Stimulated activated CD8-positive, alpha-beta memory T cell treated with anti-CD3 and anti-CD28 coated beads, Interleukin-7, amount 100 ng/mL, for 4 hours (primary cell): ENCODE results near the gene TUT7.
A peak's percentile ranks its signal among the peaks of the same experiment; 100 is the strongest.
"Not testable (repeated sequence)": the region's sequence is repeated elsewhere in the genome, so short reads cannot be mapped to it uniquely, and the experiment has no call there.

Experiments used
- DNase-seq, 2 donors: peaks; one replicate each; pipeline ENCODE4 v3.0.0-alpha.2; 2020; ENCODE audit warnings: low read depth in 2 of 2

TUT7 gene

GRCh38 chr9:86304236-86304730 is 49.9 kb downstream of the TUT7 start:
- DNase-seq, result no peak

- peak in 1 of 2 donors; percentile 40 for DNase-seq
Measured at GRCh38 chr9:86303316-86303975, 50.8 kb downstream of the TUT7 start.

GRCh38 chr9:86301686-86302085 is 52.5 kb downstream of the TUT7 start:
- DNase-seq, result no peak

- DNase-seq, result no peak
Measured at GRCh38 chr9:86300701-86301100, 53.5 kb downstream of the TUT7 start.

GRCh38 chr9:86298873-86299272 is 55.3 kb downstream of the TUT7 start:
- DNase-seq, result no peak

GRCh38 chr9:86290341-86290740 is 63.9 kb downstream of the TUT7 start:
- not testable (repeated sequence) for DNase-seq

- DNase-seq, result no peak
Measured at GRCh38 chr9:86288499-86289198, 65.6 kb downstream of the TUT7 start.

GRCh38 chr9:86287013-86287412 is 67.2 kb downstream of the TUT7 start:
- DNase-seq, result no peak

GRCh38 chr9:86286278-86286677 is 67.9 kb downstream of the TUT7 start:
- no peak for DNase-seq

- no peak for DNase-seq
Measured at GRCh38 chr9:86285261-86285660, 68.9 kb downstream of the TUT7 start.

GRCh38 chr9:86282979-86283535 is 71.2 kb downstream of the TUT7 start:
- DNase-seq, result no peak

- peak; percentile 95 to 98 for DNase-seq
Measured at GRCh38 chr9:86282077-86282978, 71.9 kb downstream of the TUT7 start, which contains the start of gene ISCA1. Gene ISCA1, minus strand, starts transcription at chr9:86282538. Its CDS starts 80 bp downstream, at chr9:86282458.

- DNase-seq, result no peak
Measured at GRCh38 chr9:86281593-86282076, 72.6 kb downstream of the TUT7 start.

GRCh38 chr9:86280580-86280979 is 73.6 kb downstream of the TUT7 start:
- DNase-seq, result no peak

- no peak for DNase-seq
Measured at GRCh38 chr9:86279839-86280238, 74.4 kb downstream of the TUT7 start.

- DNase-seq, result no peak
Measured at GRCh38 chr9:86277072-86277471, 77.1 kb downstream of the TUT7 start.

- DNase-seq, result no peak
Measured at GRCh38 chr9:86275962-86276361, 78.2 kb downstream of the TUT7 start.

- no peak for DNase-seq
Measured at GRCh38 chr9:86274821-86275643, 79.2 kb downstream of the TUT7 start.

GRCh38 chr9:86272221-86272620 is 82.0 kb downstream of the TUT7 start:
- no peak for DNase-seq

GRCh38 chr9:86263876-86264275 is 90.3 kb downstream of the TUT7 start:
- DNase-seq, result no peak

GRCh38 chr9:86262492-86262891 is 91.7 kb downstream of the TUT7 start:
- no peak for DNase-seq
